Measurements from ENCODE around the gene FOXF2. TPM values are rescaled to one million over a fixed set of nuclear protein-coding genes. Genes with fewer than 3 reads are reported as not detected.

The FOXF2 gene
- total and polyA plus RNA-seq, 2 experiments from 2014 or later, result not detected

- DNase-seq (ENCODE audit: low spot score) (peak; percentile 93), ATAC-seq (peak; percentile 87)
- no peaks in the 10 kb centered on the region for H3K9me2 ChIP-seq (ENCODE audit: insufficient read depth)
- Mint-ChIP-seq H3K36me3 (ENCODE audit: low read depth) (peaks cover 9% of the 10 kb centered on the region), H3K27ac (no peak overlapping the region), H3K4me1 (peaks cover 23% of the 10 kb centered on the region), H3K4me3 (no peak overlapping the region), H3K9me3 (peaks cover 25% of the 10 kb centered on the region), H3K27me3 (ENCODE audit: insufficient read depth, low read depth, poor library complexity) (peaks cover 8% of the 10 kb centered on the region)
- no peaks in the 10 kb centered on the region for H3K27me3 ChIP-seq (ENCODE audit: insufficient read depth)
- no peaks in the 10 kb centered on the region for H3K79me2 ChIP-seq (replicated peaks; ENCODE audit: insufficient read depth)
- 0 out of 2 replicates have a peak, but pooled peaks cover 6% of the 10 kb centered on the region for H3F3A ChIP-seq (replicated peaks; ENCODE audit: low read depth)
- no peak overlapping the region for H3K4me2 ChIP-seq
- H3K27ac ChIP-seq (ENCODE audit: low read depth), result no peak overlapping the region
- no peak overlapping the region for H3K4me3 ChIP-seq
- H4K20me1 ChIP-seq (replicated peaks; ENCODE audit: insufficient read depth), result no peaks in the 10 kb centered on the region
- H3K4me1 ChIP-seq (ENCODE audit: insufficient read depth), result no peaks in the 10 kb centered on the region; the same call in 1 of the 2 replicates
- H2AFZ ChIP-seq, result peak overlapping the region; percentile 1
- no peaks in the 10 kb centered on the region for H3K36me3 ChIP-seq (ENCODE audit: insufficient read depth)
- TF ChIP-seq CREB1 (CRISPR knock-in tag; IDR thresholded peaks at IDR 0.05; ENCODE audit: low read depth) (no peak), CTCF (conservative IDR thresholded peaks at IDR 0.05; ENCODE audit: low read depth in 2 of 2) (peak; percentile 77 to 78), REST (IDR thresholded peaks at IDR 0.05; ENCODE audit: unreplicated experiment) (no peak), JUNB (IDR thresholded peaks at IDR 0.05; ENCODE audit: unreplicated experiment) (no peak), ZNF114 (CRISPR knock-in tag; IDR thresholded peaks at IDR 0.05) (no peak)
Observed at GRCh38 chr6:1436334-1437306, 47.2 kb downstream of the FOXF2 start.

GRCh38 chr6:1437553-1438406 is 48.4 kb downstream of the FOXF2 start:
- no peaks in the 10 kb centered on the region for H3K9me2 ChIP-seq (ENCODE audit: insufficient read depth)
- no peaks in the 10 kb centered on the region for H3K27me3 ChIP-seq (ENCODE audit: insufficient read depth)
- Mint-ChIP-seq H3K4me3 (peak overlapping the region; percentile 4; the same call in 1 of the 3 replicates), H3K4me1 (peaks cover 23% of the 10 kb centered on the region), H3K9me3 (peaks cover 34% of the 10 kb centered on the region), H3K27me3 (ENCODE audit: insufficient read depth, low read depth, poor library complexity) (peaks cover 8% of the 10 kb centered on the region), H3K36me3 (ENCODE audit: low read depth) (peaks cover 15% of the 10 kb centered on the region), H3K27ac (no peak overlapping the region)
- ATAC-seq (peak; percentile 57), DNase-seq (ENCODE audit: low spot score) (peak; percentile 51)
- H2AFZ ChIP-seq, result peak overlapping the region; percentile 97
- H4K20me1 ChIP-seq (replicated peaks; ENCODE audit: insufficient read depth), result no peaks in the 10 kb centered on the region
- H3K4me1 ChIP-seq (ENCODE audit: insufficient read depth), result no peaks in the 10 kb centered on the region; the same call in 1 of the 2 replicates
- peak overlapping the region; percentile 62; the same call in 1 of the 2 replicates for H3K4me2 ChIP-seq
- H3F3A ChIP-seq (replicated peaks; ENCODE audit: low read depth), result 0 out of 2 replicates have a peak, but pooled peaks cover 6% of the 10 kb centered on the region
- no peak overlapping the region for H3K27ac ChIP-seq (ENCODE audit: low read depth)
- H3K79me2 ChIP-seq (replicated peaks; ENCODE audit: insufficient read depth), result no peaks in the 10 kb centered on the region
- H3K36me3 ChIP-seq (ENCODE audit: insufficient read depth), result no peaks in the 10 kb centered on the region
- no peak overlapping the region for H3K4me3 ChIP-seq
- TF ChIP-seq EZH2phosphoT487 (IDR thresholded peaks at IDR 0.05; ENCODE audit: unreplicated experiment) (no peak), POLR2AphosphoS5 (IDR thresholded peaks at IDR 0.05; ENCODE audit: low read depth) (no peak)

All from GM23338 (cell line).